Naive B cell (primary cell): ENCODE data around the gene TMEM151A. TPM values are rescaled to one million over a fixed set of nuclear protein-coding genes. Genes with fewer than 3 reads are reported as not detected.

Source experiments
- ATAC-seq, 2 donors: fragments of 150-1000 bp; cut with Tn5 transposase; 2 replicates each; pipeline ENCODE4 v1.10.0; 2021; ENCODE audit warnings: low read depth in 2 of 2, mild to moderate bottlenecking in 2 of 2, moderate library complexity in 2 of 2
- DNase-seq: peaks from one replicate; pipeline ENCODE4 v3.0.0; 2022
- H3K27ac Mint-ChIP-seq, 6 donors: one replicate each; pipeline ENCODE4 v1.8.0; 2020 to 2022; ENCODE audit warnings: mild to moderate bottlenecking in 6 of 6, mixed read lengths in 6 of 6, moderate library complexity in 5 of 6, inconsistent platforms in 2 of 6
- H3K27me3 Mint-ChIP-seq, 3 donors: one replicate each; pipeline ENCODE4 v1.8.0; 2021 to 2022; ENCODE audit warnings: mixed read lengths in 3 of 3, mild to moderate bottlenecking in 1 of 3
- H3K36me3 Mint-ChIP-seq, 2 donors: one replicate each; pipeline ENCODE4 v1.8.0; 2020 to 2022; ENCODE audit warnings: mixed read lengths in 2 of 2, inconsistent platforms in 1 of 2, mild to moderate bottlenecking in 1 of 2
- H3K4me1 Mint-ChIP-seq, 3 donors: one replicate each; pipeline ENCODE4 v1.8.0; 2020 to 2022; ENCODE audit warnings: mixed read lengths in 3 of 3, inconsistent platforms in 1 of 3, mild to moderate bottlenecking in 1 of 3, moderate library complexity in 1 of 3
- H3K4me3 Mint-ChIP-seq, 8 donors: one replicate each; pipeline ENCODE4 v1.8.0; 2020 to 2022; ENCODE audit warnings: mild to moderate bottlenecking in 8 of 8, mixed read lengths in 8 of 8, moderate library complexity in 8 of 8, inconsistent platforms in 2 of 8
- H3K9me3 Mint-ChIP-seq, 7 donors: one replicate each; pipeline ENCODE4 v1.8.0; 2020 to 2022; ENCODE audit warnings: mixed read lengths in 7 of 7, mild to moderate bottlenecking in 5 of 7, inconsistent platforms in 2 of 7, moderate library complexity in 1 of 7
- polyA plus RNA-seq, 6 donors: library from polyadenylated mRNA; unstranded; fragments of 300-500 nt; fragmentation: Illumina TruSeq; gene quantifications; one replicate each; pipeline ENCODE4 v1.2.3, GENCODE V29; 2021; ENCODE audit warnings: low read depth in 6 of 6

TMEM151A gene
- polyA plus RNA-seq, 6 donors from 2014 or later, result not detected

GRCh38 chr11:66327171-66328030, 35.7 kb downstream of the TMEM151A start:
- no peaks in the 10 kb centered on the region for H3K36me3 Mint-ChIP-seq
- ATAC-seq (no peak), DNase-seq (no peak)
- H3K4me3 Mint-ChIP-seq, result peak overlapping the region in 2 of 8 donors; percentile 66 to 81
- H3K4me1 Mint-ChIP-seq, result peaks cover 21 to 34% (median 22%) of the 10 kb centered on the region in 3 donors
- no peaks in the 10 kb centered on the region for H3K9me3 Mint-ChIP-seq
- peaks cover 0 to 10% (median 8%) of the 10 kb centered on the region in 3 donors for H3K27me3 Mint-ChIP-seq
- H3K27ac Mint-ChIP-seq, result no peak overlapping the region

- Mint-ChIP-seq H3K4me1 (peaks cover 21 to 31% (median 22%) of the 10 kb centered on the region in 3 donors), H3K9me3 (no peaks in the 10 kb centered on the region), H3K27ac (no peak overlapping the region), H3K4me3 (no peak overlapping the region), H3K36me3 (no peaks in the 10 kb centered on the region), H3K27me3 (peaks cover 0 to 8% (median 7%) of the 10 kb centered on the region in 3 donors)
- no peak for DNase-seq
- ATAC-seq, result no peak
Observed at GRCh38 chr11:66328031-66328301, 36.3 kb downstream of the TMEM151A start.

- peak; percentile 99 for ATAC-seq
- peaks cover 21 to 25% (median 22%) of the 10 kb centered on the region in 3 donors for H3K4me1 Mint-ChIP-seq
Observed at GRCh38 chr11:66328302-66329144, 36.8 kb downstream of the TMEM151A start.

GRCh38 chr11:66329165-66329673, 37.5 kb downstream of the TMEM151A start:
- Mint-ChIP-seq H3K27ac (peak overlapping the region in 1 of 6 donors; percentile 29), H3K27me3 (peaks cover 0 to 8% (median 7%) of the 10 kb centered on the region in 3 donors), H3K36me3 (no peaks in the 10 kb centered on the region), H3K9me3 (no peaks in the 10 kb centered on the region), H3K4me3 (peak overlapping the region in 2 of 8 donors; percentile 8 to 47), H3K4me1 (peaks cover 19 to 22% (median 21%) of the 10 kb centered on the region in 3 donors)
- ATAC-seq (no peak), DNase-seq (no peak)

More at GRCh38 chr11:66328302-66329144, 36.8 kb downstream of the TMEM151A start:
- peaks cover 0 to 8% (median 7%) of the 10 kb centered on the region in 3 donors for H3K27me3 Mint-ChIP-seq
- no peaks in the 10 kb centered on the region for H3K9me3 Mint-ChIP-seq
- DNase-seq, result peak; percentile 76
- H3K27ac Mint-ChIP-seq, result peak overlapping the region in 1 of 6 donors; percentile 76
- H3K4me3 Mint-ChIP-seq, result peak overlapping the region in 3 of 8 donors; percentile 22 to 71 (median 35)
- no peaks in the 10 kb centered on the region for H3K36me3 Mint-ChIP-seq

GRCh38 chr11:66330931-66331330, 39.2 kb downstream of the TMEM151A start:
- Mint-ChIP-seq H3K27me3 (peaks cover 0 to 16% (median 14%) of the 10 kb centered on the region in 3 donors), H3K4me3 (no peak overlapping the region), H3K36me3 (no peaks in the 10 kb centered on the region), H3K4me1 (peaks cover 17 to 24% (median 21%) of the 10 kb centered on the region in 3 donors), H3K27ac (peak overlapping the region in 1 of 6 donors; percentile 49), H3K9me3 (no peaks in the 10 kb centered on the region)
- DNase-seq, result no peak
- no peak for ATAC-seq

- Mint-ChIP-seq H3K27me3 (peaks cover 0 to 23% (median 16%) of the 10 kb centered on the region in 3 donors), H3K9me3 (no peaks in the 10 kb centered on the region), H3K4me1 (peaks cover 24 to 27% (median 24%) of the 10 kb centered on the region in 3 donors), H3K4me3 (no peak overlapping the region), H3K36me3 (no peaks in the 10 kb centered on the region), H3K27ac (no peak overlapping the region)
- no peak for DNase-seq
- no peak for ATAC-seq
Observed at GRCh38 chr11:66331542-66332370, 40.1 kb downstream of the TMEM151A start.

GRCh38 chr11:66332371-66333219, 40.9 kb downstream of the TMEM151A start:
- H3K9me3 Mint-ChIP-seq, result no peaks in the 10 kb centered on the region
- H3K36me3 Mint-ChIP-seq, result no peaks in the 10 kb centered on the region
- peaks cover 0 to 19% (median 10%) of the 10 kb centered on the region in 3 donors for H3K27me3 Mint-ChIP-seq
- DNase-seq, result no peak
- no peak overlapping the region for H3K4me3 Mint-ChIP-seq
- H3K27ac Mint-ChIP-seq, result no peak overlapping the region
- ATAC-seq, result no peak
- peaks cover 20 to 23% (median 22%) of the 10 kb centered on the region in 3 donors for H3K4me1 Mint-ChIP-seq

GRCh38 chr11:66333220-66333877, 41.7 kb downstream of the TMEM151A start:
- H3K27me3 Mint-ChIP-seq, result peaks cover 0 to 17% (median 8%) of the 10 kb centered on the region in 3 donors
- DNase-seq (no peak), ATAC-seq (no peak)
- H3K4me3 Mint-ChIP-seq, result no peak overlapping the region
- H3K4me1 Mint-ChIP-seq, result peaks cover 13 to 18% (median 17%) of the 10 kb centered on the region in 3 donors
- no peak overlapping the region for H3K27ac Mint-ChIP-seq
- no peaks in the 10 kb centered on the region for H3K9me3 Mint-ChIP-seq
- no peaks in the 10 kb centered on the region for H3K36me3 Mint-ChIP-seq

GRCh38 chr11:66333896-66334604, 42.4 kb downstream of the TMEM151A start:
- H3K27ac Mint-ChIP-seq, result no peak overlapping the region
- ATAC-seq (no peak), DNase-seq (no peak)
- H3K4me1 Mint-ChIP-seq, result peaks cover 9 to 17% (median 16%) of the 10 kb centered on the region in 3 donors
- H3K9me3 Mint-ChIP-seq, result no peaks in the 10 kb centered on the region
- peaks cover 0 to 5% of the 10 kb centered on the region in 2 donors for H3K36me3 Mint-ChIP-seq
- H3K27me3 Mint-ChIP-seq, result peaks cover 0 to 17% (median 8%) of the 10 kb centered on the region in 3 donors
- H3K4me3 Mint-ChIP-seq, result no peak overlapping the region

- no peak for DNase-seq
- Mint-ChIP-seq H3K4me1 (peaks cover 9 to 20% (median 18%) of the 10 kb centered on the region in 3 donors), H3K27me3 (peaks cover 0 to 17% (median 8%) of the 10 kb centered on the region in 3 donors), H3K4me3 (peak overlapping the region in 5 of 8 donors; percentile 9 to 65 (median 45)), H3K27ac (no peak overlapping the region), H3K36me3 (peaks cover 0 to 8% of the 10 kb centered on the region in 2 donors), H3K9me3 (no peaks in the 10 kb centered on the region)
- ATAC-seq, result no peak
Observed at GRCh38 chr11:66334605-66335442, 43.1 kb downstream of the TMEM151A start.
